ENCODE data around the gene DIAPH3.

GRCh38 chr13:59715611-59716010 lies 448.1 kb downstream of the DIAPH3 start:
- TF ChIP-seq CTCF (IDR thresholded peaks at IDR 0.05) (no peak), POLR2A (IDR thresholded peaks at IDR 0.05) (no peak), EP300 (IDR thresholded peaks at IDR 0.05) (no peak)
